Stromal cell of bone marrow (primary cell): ENCODE results near the gene ALDH1L1.

ENCODE experiments used
- DNase-seq: peaks from one replicate; pipeline ENCODE4 v3.0.0-alpha.2; 2012; ENCODE audit warnings: low read depth

ALDH1L1 gene

DNA sequence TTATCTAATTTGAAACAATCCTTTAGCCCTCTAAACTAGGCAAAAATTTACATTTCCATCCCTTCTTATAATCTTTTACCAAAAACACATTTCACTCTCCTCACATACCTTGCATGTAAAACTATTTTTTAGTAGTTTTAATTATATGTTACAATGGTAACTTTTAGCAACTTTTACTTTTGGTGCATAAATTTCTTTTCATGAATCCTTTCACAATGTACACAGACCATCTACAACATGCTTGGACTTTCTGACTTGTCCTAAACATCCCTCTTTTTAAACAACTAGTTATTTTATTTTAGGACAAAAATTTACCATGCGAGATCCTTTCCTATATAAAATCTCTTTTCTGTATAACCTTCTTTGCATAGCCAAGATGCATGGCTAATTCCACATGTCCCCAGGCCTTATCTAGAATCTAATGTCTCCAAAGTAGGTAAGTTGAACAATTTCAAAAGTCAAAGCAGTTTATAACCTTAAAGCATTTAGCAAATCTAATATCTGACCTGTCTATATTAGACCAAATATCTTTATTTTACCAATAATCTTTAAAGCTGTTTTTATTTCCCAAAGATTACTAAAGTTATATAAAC, 14.4 kb upstream of the ALDH1L1 start:
- no peak for DNase-seq

DNA sequence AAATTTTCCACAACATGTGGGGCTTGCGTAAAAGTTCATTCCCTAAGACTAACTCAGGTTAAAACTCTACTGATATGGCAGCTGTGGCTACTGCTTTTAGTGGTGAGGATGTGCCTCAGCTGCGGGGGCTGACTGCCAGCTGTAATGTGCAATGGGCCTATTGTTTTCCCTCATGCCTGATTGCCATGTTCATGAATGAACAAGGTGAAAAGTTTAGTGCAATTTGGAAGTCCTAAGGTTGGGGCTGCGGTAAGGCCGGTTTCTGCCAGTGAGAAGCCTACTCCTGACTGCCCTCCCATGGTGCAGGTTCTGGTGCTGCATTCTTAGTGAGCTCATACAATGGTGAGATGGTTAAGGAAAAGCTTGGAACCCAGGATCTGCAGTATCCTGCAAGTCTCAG, 10.9 kb upstream of the ALDH1L1 start:
- no peak for DNase-seq

DNA sequence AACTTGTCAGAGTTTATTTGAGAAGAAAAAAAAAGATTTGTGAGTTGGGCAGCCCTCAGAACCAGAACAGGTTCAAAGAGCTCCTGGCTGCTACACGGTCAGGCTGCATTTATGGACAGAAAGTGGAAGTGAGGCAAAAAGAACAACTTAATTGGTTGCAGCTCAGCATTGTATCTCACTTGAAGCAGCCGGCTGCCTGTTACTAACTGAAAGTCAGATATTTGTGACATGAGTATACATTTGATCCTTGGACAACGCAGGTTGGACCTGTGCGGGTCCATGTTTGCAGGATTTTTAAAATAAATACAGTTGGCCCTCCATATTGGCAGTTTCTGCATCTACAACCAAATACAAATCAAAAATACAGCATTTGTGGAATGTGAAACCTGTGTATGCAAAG, 7.5 kb upstream of the ALDH1L1 start:
- no peak for DNase-seq

DNA sequence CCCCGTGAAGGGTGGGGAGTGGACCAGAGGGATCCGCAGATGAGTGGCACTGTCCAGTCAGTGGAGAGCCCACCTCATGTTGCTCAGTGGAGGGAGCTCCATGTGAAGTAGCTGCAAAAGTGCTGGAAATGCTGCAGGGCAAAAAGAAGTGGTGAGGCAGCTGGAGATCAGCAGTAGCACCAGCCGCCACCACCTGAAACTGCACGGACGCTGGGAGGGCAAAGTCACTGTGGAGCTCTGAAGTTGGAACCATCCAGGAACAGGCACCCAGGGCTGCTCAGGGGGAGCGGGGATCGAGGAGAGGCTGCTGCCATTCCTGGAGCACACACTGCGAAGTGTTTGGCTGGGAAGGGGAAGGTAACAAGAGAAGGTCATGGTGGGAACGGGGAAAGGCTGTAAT, 6.4 kb upstream of the ALDH1L1 start:
- DNase-seq = no peak

DNA sequence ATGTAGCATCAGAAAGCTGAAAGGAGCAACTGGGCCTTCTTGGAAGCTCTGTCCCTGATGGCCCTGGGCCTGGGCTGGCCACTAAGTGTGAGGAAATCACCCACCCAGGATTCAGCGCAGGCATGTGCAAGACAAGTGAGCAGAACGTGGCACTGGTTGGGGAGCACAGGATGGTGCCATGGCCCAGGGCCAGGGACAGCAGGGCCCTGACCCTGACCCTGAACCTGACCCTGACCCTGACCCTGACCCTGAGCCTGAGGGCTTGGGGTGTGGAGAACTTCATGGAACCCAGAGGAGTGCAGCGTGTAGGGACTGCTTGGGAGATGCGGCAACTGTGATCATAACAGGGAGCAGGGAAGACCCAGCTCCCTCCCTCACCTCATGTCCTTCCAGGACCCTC, 5.9 kb upstream of the ALDH1L1 start:
- DNase-seq = no peak

DNA sequence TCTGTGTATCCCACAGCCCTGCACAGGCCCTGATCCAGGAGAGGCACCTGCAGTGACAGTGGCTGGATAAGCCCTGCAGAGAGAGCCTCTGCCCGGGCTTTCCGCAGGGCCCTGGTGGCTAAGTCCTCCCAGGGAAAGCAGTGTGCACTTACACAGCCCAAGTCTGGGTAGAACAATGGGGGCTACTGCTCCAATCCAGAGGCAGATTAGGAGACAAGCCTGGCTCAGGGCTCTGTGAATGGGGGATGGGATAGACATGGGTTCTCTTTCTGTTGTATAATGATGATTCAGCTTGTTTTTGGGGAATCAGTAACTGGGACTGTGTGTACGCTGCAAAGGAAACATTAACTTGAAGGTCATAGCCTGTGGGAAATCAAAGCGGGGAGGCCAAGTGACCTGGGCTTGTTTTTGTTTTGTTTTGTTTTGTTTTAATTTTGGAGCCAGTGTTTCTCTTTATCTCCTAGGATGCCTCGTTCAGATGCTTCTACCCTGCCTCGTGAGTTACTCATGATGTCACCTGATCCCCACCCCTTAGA, 4.1 kb upstream of the ALDH1L1 start:
- DNase-seq = no peak

DNA sequence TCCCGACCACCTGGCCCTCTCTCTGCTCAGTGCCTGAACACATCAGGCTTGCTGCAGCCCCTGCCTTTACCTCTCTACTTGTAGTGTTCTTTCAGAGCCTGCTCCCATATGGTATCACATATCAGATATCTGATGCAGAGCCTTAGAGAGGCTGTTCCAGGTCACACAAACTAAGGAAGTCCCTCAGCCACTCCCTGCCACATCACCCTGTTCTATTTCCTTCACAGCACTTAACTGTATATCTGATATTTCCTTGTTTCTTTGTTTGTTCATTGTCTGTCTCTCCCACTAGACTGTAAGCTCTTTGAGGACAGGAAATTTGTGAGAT, 976 bp upstream of the ALDH1L1 start:
- no peak for DNase-seq

DNA sequence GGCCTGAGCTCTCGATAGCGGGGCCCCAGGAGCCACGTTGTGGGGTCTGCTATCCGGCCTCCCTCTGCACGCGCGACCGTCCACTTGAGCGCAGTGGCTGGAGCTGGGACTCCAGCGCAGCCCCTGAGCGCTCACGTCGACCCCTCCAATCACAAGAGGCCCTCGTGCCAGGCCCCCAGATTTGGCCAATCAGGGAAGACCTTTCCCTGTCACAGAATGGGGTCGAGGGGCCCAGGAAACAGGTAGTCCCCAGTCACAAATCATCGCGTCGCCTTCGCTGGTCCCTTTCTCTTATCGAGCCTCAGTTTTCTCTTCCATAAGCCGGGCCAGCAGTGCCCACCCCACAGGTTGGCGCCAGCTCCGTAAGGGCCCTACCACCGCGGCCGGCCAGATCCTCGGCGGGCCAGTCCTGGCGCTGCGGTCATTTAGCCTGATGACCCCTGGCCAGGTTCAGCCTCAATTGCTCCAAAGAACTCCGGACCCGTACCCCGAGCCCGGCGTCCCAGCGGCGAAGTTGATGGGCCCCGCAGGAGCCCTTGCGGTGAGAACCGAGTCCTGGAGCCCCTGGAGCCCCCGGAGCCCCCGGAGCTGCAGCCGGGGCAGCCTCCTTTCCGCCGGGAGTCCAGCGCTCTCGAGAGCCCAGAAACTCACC, 435 bp downstream of the ALDH1L1 start:
- no peak for DNase-seq

DNA sequence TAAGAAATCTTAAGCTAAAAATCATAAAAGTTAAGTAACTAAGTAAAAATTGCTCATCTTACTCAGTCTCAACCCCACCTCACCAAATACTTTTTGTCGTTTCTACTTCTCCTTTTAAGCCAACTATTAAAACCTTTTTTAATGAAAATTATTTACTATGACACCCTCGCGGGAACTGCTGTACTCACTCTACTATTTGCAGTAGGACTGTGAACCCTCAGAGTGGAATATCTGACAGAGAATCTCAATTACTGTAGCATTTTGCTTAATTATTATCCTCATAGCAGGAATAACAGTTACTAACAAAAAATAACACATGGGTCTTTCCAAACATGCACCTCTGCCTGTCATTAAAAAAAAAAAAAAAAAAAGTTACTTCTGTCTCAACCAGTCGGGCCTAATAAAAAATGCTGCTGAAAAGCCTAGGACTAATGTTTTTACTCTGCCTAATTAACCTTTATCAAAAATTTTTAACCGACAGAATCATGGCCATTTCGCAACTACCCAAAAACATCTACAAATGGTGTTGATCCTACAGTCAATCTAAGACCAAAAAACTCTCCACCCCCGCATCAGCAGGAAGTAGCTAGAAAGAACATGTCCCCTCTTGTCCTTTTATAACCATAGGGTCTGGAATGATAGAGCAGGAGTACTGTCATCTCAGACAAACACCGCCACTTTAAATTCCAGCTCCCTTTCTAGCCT, 10.2 kb downstream of the ALDH1L1 start:
- no peak for DNase-seq

DNA sequence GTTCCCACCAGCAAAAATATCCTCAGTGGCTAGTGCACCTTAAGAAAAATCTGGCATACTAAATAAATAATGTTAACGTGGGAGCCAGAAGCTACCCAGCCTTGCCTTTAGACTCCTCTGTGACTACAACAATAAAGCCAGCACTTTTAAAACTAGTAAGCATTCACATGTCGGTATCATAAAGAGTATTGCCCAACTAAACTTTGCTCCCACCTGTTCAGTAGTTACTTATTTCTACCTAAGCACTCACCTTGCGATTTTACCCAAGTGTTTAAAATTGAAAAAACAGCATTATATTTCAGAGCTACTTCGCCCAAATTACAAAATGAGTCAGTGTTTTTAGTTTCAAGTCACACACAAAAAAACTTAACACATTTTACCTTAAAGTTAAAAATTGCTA, 12.8 kb downstream of the ALDH1L1 start:
- no peak for DNase-seq

DNA sequence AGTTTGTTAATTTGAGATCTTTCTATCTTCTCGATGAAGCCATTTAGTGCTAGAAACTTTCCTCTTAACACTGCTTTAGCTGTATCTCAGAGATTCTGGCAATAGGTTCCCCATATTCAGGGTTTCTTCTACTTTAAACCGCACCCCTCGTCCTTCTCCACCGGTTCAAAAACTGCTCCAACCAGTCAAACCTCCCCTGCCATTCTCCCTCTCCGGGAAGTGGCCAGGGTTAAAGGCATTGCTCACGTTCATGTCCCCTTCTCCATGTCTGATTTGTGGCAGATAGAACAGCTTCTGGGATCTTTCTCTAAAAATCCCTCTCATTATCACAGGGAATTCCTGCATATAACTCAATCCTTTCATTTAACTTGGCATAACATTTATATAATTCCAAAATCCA, 14.4 kb downstream of the ALDH1L1 start:
- DNase-seq = no peak

DNA sequence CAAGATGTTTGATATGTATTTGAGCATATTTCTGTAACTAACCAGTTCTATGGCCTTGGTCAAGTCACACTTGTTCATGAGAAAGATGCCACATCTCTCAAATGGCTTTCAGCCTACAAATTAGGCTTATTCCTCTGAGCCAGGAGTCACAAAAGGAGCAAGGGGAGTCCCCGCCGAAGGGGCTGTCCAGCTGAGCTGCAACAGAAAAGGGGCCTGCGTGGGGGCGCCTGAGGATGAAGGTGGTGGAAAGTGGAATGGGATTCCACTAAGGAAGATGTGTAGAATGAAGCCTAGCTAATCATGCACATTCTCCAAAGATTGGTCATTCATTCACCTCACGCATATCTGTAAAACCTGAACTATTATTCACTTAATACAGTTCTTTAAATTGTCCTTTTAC, 19.1 kb downstream of the ALDH1L1 start:
- no peak for DNase-seq

DNA sequence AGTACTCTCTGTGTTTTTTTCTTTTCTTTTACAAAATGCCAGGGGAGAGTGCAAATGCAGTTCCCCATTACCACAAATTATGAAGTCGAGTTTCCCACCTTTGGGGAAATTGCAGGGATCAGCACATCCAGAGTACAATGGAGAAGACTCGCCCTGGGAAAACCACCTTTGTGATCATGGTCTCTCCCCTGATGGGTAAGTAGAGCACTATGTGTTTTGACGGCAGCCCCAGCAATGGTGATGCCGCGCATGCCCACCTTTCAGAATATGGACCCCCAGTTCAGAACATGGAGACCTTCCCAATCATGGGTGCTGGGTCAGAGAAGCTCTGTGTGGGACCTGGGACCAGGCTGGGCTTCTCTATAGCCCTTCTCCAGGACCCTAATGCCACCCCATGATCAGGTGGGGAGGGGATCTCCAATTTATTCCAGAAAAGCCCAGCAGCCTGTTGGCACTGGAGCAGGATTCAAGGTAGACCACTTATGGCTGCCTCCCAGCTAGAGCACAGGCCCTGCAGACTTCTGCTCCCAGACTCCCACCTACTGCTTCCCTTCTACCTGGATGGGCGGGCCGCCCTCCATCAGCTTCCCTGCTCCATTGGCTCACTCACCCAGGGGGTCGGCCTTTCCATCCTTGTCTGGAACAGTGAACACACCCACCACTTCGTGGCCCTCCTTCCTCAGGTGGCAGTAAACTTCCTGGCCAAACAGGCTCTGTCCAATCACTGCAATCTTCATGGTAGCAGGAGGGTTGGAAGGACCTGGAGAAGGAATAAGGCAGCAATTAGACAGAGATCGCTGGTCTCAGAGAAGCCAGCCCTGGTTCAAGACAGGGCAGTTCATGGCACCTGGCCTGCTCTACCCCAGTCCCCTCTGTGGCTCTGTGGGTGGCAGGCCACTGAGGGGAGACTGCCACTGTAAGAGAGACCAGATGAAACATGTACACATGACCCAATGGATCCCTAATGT, 19.9 kb downstream of the ALDH1L1 start:
- no peak for DNase-seq

DNA sequence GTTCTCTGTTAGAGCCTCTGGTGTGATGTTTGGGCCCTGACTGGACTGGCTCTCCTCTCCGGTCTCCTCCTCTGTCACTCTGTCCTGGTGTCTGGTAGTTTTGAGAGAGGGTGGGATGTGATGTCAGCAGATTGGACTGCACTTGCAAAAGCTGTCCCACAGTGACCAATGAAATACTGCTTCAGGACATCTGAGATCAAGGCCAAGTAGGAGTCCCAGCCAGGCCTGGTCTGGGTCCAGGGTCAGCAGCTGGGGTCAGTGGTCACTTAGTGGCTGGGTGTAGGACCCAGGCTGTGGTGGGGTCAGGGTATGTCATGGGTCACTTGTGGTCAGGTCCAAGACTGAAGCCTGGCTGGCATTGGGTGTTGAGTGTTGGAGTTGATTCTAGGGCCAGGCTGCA, 20.9 kb downstream of the ALDH1L1 start:
- no peak for DNase-seq

DNA sequence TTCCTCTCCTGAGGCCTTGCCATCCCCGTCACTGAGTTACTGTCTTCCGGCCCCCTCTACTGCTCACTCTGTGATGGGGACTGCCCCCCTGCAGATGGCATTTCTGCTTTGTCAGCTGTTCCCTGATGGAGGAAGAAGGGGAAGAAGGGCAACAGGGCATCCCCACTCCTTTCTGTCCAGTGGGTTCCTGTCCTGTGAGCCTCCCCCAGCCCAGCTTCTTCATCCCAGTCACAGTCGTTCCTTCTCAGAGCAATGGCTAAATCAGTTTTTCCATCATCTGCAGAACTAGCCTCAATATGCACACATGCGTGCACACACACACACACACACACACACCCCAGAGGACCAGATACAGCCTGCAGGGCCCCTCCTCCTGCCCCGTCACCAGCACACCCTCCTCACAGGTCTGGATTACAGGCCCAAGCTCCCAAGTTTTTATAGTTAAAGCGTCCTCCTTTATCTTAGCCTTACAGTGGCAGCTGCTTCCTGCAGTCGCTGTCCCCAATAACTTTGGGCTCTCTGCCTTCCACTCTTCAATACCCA, 21.4 kb downstream of the ALDH1L1 start:
- DNase-seq = no peak

DNA sequence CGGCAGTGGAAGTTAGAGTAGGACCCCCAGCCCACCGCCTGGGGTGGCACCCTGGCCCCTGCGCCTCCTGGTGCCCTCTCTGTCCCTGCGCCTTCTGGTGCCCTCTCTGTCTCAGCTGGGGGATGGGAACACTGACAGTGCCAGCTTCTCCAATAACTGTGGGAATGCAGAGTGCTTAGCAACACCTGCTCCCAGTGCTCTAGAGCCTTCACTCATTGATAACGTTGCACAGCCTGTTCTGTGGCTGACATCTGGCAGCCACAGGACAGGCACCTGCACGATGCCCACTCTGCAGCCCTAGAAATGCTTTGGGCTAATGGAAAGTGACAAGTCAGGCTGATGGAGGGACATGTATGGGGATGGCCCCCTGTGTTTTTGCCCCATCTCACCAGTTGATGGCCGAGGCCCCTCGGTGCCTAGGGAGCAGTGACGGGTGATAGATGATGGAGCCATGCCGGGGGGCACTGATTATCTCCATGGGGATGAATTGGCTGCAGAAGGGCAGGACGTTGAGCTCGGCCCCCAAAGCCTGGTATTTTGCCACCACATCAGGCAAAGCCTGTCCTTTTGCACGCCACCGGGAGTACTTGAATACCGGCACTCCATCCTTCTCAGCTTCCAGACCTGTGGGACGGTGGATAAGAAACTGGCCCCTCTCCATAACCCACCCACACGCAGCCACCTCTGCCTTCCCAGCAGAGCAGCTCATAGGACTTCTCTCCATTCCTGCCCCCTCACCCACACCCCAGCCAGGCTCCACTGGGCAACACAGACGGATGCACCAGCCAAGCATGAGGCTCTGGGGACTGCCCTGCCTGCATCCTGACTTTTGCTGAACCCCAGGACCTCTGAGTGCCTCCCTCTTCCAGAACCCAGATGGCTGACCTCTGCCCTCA, 22.1 kb downstream of the ALDH1L1 start:
- no peak for DNase-seq

DNA sequence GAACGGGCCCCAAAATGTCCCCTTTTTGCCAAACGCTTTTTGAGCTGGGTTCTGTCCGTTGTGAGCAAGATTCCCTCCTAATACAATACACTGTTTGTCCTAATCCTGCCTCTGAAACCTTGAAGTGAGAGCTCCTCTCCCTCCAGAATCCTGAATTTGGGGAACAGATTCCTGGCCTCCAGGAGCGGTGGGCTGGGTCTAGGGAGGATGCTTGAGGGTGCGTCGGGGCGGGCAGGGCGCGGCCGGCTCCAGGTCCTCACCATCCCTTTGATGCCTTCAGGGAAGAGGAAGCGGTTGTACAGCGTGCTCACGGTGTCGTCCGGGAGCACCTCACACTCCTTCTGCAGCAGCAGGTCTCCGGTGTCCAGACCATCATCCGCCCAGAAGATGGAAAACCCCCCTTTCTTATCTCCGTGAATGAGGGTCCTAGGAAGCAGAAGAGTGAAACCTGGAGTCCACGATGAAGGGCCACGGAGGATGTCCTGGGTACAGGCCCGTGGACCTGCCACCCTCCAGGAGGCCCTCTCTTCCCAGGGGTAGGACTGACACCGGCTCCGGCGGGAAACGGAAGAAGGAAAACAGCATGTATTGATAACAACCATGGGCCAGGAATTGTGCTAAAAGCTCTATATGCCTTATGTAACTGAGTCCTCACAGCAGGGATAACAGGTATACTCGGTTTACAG, 23.2 kb downstream of the ALDH1L1 start:
- no peak for DNase-seq

DNA sequence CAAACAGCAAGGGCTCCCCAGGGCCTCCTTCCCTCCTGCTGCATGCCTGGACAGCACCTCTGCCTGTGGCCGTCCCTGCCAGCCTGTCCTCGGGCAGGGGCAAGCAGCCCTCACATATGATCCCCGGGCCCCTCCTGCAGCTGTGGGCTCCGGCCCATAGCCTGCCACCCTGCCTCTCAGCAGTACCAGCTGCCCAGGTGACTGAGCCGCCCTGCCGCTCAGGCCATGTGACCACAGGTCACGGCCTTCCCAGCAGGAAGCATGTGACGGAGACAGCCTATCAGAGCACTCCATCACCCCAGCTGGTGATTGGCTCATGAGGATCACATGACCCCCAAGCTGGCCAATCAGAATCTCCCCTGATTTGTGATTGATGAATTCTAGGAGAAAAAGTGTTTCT, 23.9 kb downstream of the ALDH1L1 start:
- DNase-seq = no peak

DNA sequence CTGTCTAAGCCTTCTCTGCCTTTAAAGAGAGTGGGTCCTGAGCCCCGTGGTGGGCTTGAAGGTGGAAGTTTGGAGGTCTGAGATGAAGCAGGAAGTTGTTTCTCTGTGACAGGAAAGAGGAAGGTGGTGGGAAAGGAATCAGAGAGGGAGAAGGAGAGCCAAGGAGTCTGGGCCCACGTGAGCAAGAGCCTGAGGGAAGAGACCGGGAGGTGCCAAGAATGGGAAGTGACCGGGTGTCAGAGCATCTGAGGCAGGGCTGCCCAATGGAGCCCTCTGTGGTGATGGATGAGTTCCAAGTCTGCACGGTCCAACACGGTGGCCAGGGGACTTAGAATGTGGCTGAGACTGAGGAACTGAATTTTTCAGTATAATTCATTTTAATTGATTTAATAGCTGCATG, 24.6 kb downstream of the ALDH1L1 start:
- no peak for DNase-seq

DNA sequence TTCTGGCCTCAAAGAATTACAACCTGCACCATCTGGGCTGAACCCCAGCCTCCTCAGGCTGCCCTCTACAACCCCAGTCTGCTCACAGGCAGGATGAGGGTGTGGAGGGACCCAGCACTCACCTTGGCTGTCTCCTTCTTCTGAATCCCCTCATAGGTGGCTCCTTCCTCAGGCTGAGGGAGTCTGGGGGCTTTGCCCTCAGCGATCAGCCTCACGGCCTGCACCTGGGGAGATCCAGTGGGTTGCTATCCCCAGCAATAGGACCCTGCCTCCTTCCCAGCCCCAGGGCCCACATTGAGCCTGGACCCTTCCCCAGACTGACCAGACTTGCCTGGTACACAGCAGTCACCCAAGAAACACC, 25.1 kb downstream of the ALDH1L1 start:
- DNase-seq = no peak
